IMR-90 (cell line): ENCODE data around the gene ASXL1. TPM values are rescaled to one million over a fixed set of nuclear protein-coding genes. Genes with fewer than 3 reads are reported as not detected.

Experiments
- ATAC-seq: fragments of 200-7000 bp; cut with Tn5 transposase; 2 replicates; pipeline ENCODE4 v1.9.1; 2020; ENCODE audit warnings: low read depth, mild to moderate bottlenecking, moderate library complexity
- BruUV-seq: library from RNA; stranded (reverse); fragments of 400-500 nt; replicated peaks from 2 replicates; lab custom pipeline; 2021; lab: Mats Ljungman, UMichigan
- CTCF ChIA-PET: fragments of 300-600 bp; formaldehyde crosslinking; extraction: SDS; loops from one replicate; lab custom pipeline; 2021; ENCODE audit warnings: antibody characterized with exemption; lab: Yijun Ruan, JAX
- POLR2A ChIA-PET: fragments of 300-600 bp; sonication (Branson Sonifier 250); formaldehyde crosslinking; loops from one replicate; lab custom pipeline; 2022; ENCODE audit warnings: antibody characterized with exemption; ENCODE audit not compliant: unreplicated experiment; lab: Charles Lee
- DNase-seq: peaks from one replicate; pipeline ENCODE4 v3.0.0; 2013
- H2AFZ ChIP-seq: replicated peaks from 2 replicates; pipeline ENCODE3; 2013; ENCODE audit warnings: low read length, mild to moderate bottlenecking; ENCODE audit not compliant: poor library complexity
- H2AK5ac ChIP-seq: 2 replicates; pipeline ENCODE4 v1.6.1; 2013; ENCODE audit warnings: low read depth, low read length, inconsistent platforms
- H2AK9ac ChIP-seq: replicated peaks from 2 replicates; pipeline ENCODE3; 2013; ENCODE audit warnings: mild to moderate bottlenecking, low read depth, low read length, moderate library complexity; ENCODE audit not compliant: poor library complexity
- H2BK120ac ChIP-seq: 2 replicates; pipeline ENCODE4 v1.6.1; 2013; ENCODE audit warnings: low read depth, low read length, inconsistent platforms
- H2BK15ac ChIP-seq: 3 replicates; pipeline ENCODE4 v1.6.1; 2013; ENCODE audit warnings: low read depth, low read length, inconsistent platforms
- H2BK20ac ChIP-seq: 2 replicates; pipeline ENCODE4 v1.6.1; 2013; ENCODE audit warnings: low read depth, mild to moderate bottlenecking, inconsistent platforms, low read length, moderate library complexity
- H2BK5ac ChIP-seq: 2 replicates; pipeline ENCODE4 v1.6.1; 2013; ENCODE audit warnings: mild to moderate bottlenecking, low read depth, low read length, inconsistent platforms; ENCODE audit not compliant: poor library complexity, severe bottlenecking
- H3K14ac ChIP-seq: replicated peaks from 2 replicates; pipeline ENCODE4 v1.6.1; 2013; ENCODE audit warnings: low read depth, low read length, inconsistent platforms
- H3K18ac ChIP-seq: 2 replicates; pipeline ENCODE4 v1.6.1; 2013; ENCODE audit warnings: low read depth, low read length, control low read depth
- H3K23ac ChIP-seq: 2 replicates; pipeline ENCODE4 v1.6.1; 2013; ENCODE audit warnings: low read depth, low read length, inconsistent platforms
- H3K27ac ChIP-seq: 2 replicates; pipeline ENCODE4 v1.5.1; 2013; ENCODE audit warnings: mild to moderate bottlenecking, control low read depth, low read length; ENCODE audit not compliant: insufficient read depth
- H3K27me3 ChIP-seq: 2 replicates; pipeline ENCODE4 v1.6.1; 2013; ENCODE audit warnings: low read length; ENCODE audit not compliant: control insufficient read depth, insufficient read depth
- H3K36me3 ChIP-seq: 2 replicates; pipeline ENCODE4 v1.6.1; 2013; ENCODE audit warnings: low read length, mixed read lengths; ENCODE audit not compliant: control insufficient read depth, insufficient read depth
- H3K4ac ChIP-seq: 2 replicates; pipeline ENCODE4 v1.6.1; 2013; ENCODE audit warnings: low read depth, low read length, inconsistent platforms
- H3K4me1 ChIP-seq: 2 replicates; pipeline ENCODE4 v1.6.1; 2013; ENCODE audit warnings: low read length, mixed read lengths; ENCODE audit not compliant: control insufficient read depth, insufficient read depth
- H3K4me2 ChIP-seq: 2 replicates; pipeline ENCODE4 v1.6.1; 2013; ENCODE audit warnings: low read depth, mild to moderate bottlenecking, control low read depth, low read length, moderate library complexity
- H3K4me3 ChIP-seq: 2 replicates; pipeline ENCODE4 v1.5.1; 2013; ENCODE audit warnings: low read depth, mild to moderate bottlenecking, control low read depth, low read length, moderate library complexity; ENCODE audit not compliant: insufficient read depth
- H3K56ac ChIP-seq: 2 replicates; pipeline ENCODE4 v1.6.1; 2013; ENCODE audit warnings: low read length, inconsistent platforms; ENCODE audit not compliant: insufficient read depth; ENCODE audit errors: extremely low read depth
- H3K79me1 ChIP-seq, 2 experiments: 2 replicates each; pipeline ENCODE4 v1.6.1; 2013; ENCODE audit warnings: low read length in 2 of 2, inconsistent platforms in 1 of 2, low read depth in 1 of 2
- H3K9ac ChIP-seq: 2 replicates; pipeline ENCODE4 v1.6.1; 2013; ENCODE audit warnings: low read depth, low read length, control low read depth
- H3K9me1 ChIP-seq: 2 replicates; pipeline ENCODE4 v1.6.1; 2013; ENCODE audit warnings: low read length, inconsistent platforms; ENCODE audit not compliant: insufficient read depth
- H3K9me3 ChIP-seq: 2 replicates; pipeline ENCODE4 v1.6.1; 2013; ENCODE audit warnings: low read length; ENCODE audit not compliant: control insufficient read depth, insufficient read depth
- H4K20me1 ChIP-seq: 2 replicates; pipeline ENCODE4 v1.6.1; 2013; ENCODE audit warnings: low read length, inconsistent platforms; ENCODE audit not compliant: insufficient read depth
- H4K5ac ChIP-seq: 2 replicates; pipeline ENCODE4 v1.6.1; 2013; ENCODE audit warnings: mild to moderate bottlenecking, low read depth, low read length, control low read depth
- H4K8ac ChIP-seq, 2 experiments: 2 replicates each; pipeline ENCODE4 v1.6.1; 2013; ENCODE audit warnings: low read depth in 2 of 2, low read length in 2 of 2, control low read depth in 1 of 2, inconsistent platforms in 1 of 2
- H4K91ac ChIP-seq: 2 replicates; pipeline ENCODE4 v1.6.1; 2013; ENCODE audit warnings: low read depth, low read length, inconsistent platforms; ENCODE audit not compliant: insufficient read depth
- BHLHE40 ChIP-seq: fragments of 150-350 bp; IDR thresholded peaks from 2 replicates; pipeline ENCODE4 v1.6.1; 2016; ENCODE audit warnings: mild to moderate bottlenecking, low read depth, low read length
- CHD1 ChIP-seq: IDR thresholded peaks from 2 replicates; pipeline ENCODE4 v1.6.1; 2012; ENCODE audit warnings: low read depth, low read length, improper control_type of control experiment
- MAFK ChIP-seq: IDR thresholded peaks from 2 replicates; pipeline ENCODE4 v1.6.1; 2012; ENCODE audit warnings: low read depth, low read length, improper control_type of control experiment
- MXI1 ChIP-seq: IDR thresholded peaks from 2 replicates; pipeline ENCODE4 v1.6.1; 2012; ENCODE audit warnings: low read depth, mild to moderate bottlenecking, low read length, moderate library complexity, borderline replicate concordance
- POLR2A ChIP-seq: IDR thresholded peaks from 2 replicates; pipeline ENCODE4 v1.6.1; 2012; ENCODE audit warnings: mild to moderate bottlenecking, low read depth, low read length
- RAD21 ChIP-seq: IDR thresholded peaks from 2 replicates; pipeline ENCODE4 v1.6.1; 2012; ENCODE audit warnings: low read length, improper control_type of control experiment
- RCOR1 ChIP-seq: IDR thresholded peaks from 2 replicates; pipeline ENCODE4 v1.6.1; 2012; ENCODE audit warnings: mild to moderate bottlenecking, low read length, improper control_type of control experiment; ENCODE audit not compliant: insufficient replicate concordance
- SMC3 ChIP-seq: fragments of 150-350 bp; IDR thresholded peaks from 2 replicates; pipeline ENCODE4 v1.6.1; 2016; ENCODE audit warnings: low read depth, mild to moderate bottlenecking, antibody characterized with exemption, low read length, moderate library complexity
- WGBS, 2 experiments: methylation state at CpG; one replicate each; pipeline versions ENCODE4 v1.1.5 to v1.1.7; 2013; ENCODE audit warnings: missing lambda C conversion rate in 2 of 2; ENCODE audit not compliant: insufficient read length in 1 of 2; ENCODE audit errors: extremely low coverage in 2 of 2; 5-methylcytosine and 5-hydroxymethylcytosine counted together
- dilution Hi-C: fragments of 300-500 bp; cut with HindIII; formaldehyde crosslinking; loops from one replicate; pipeline ENCODE4 v1.14.3; 2018; ENCODE audit warnings: low sequenced_read_pairs; ENCODE audit not compliant: unreplicated experiment
- in situ Hi-C: fragments of 300-500 bp; cut with MboI; formaldehyde crosslinking; loops from 3 replicates; pipeline ENCODE4 v1.14.3; 2019; ENCODE audit warnings: low sequenced_read_pairs, inconsistent platforms, mixed read lengths
- intact Hi-C: fragments of 100-400 bp; cut with micrococcal nuclease; formaldehyde crosslinking; loops from 2 replicates; pipeline ENCODE4 v1.10.0; 2022
- polyA plus RNA-seq, 3 experiments: library from polyadenylated mRNA; depleted of rRNA; stranded (reverse); fragments of >200 nt; gene quantifications; 2 replicates each; pipeline ENCODE4 v1.2.3, GENCODE V29; 2012; ENCODE audit warnings: low replicate concordance in 1 of 3
- total RNA-seq: library from RNA; depleted of rRNA; stranded (reverse); fragments of >200 nt; gene quantifications from 2 replicates; pipeline ENCODE4 v1.2.3, GENCODE V29; 2012
- TF ChIP-seq, protein P1 (sequence below): conservative IDR thresholded peaks from 2 replicates; pipeline ENCODE4 v1.5.1; 2012; ENCODE audit warnings: mild to moderate bottlenecking, low read depth, low read length, improper control_type of control experiment
- TF ChIP-seq, protein P2 (sequence below): fragments of 150-350 bp; IDR thresholded peaks from 2 replicates; pipeline ENCODE4 v1.6.1; 2017; ENCODE audit warnings: mild to moderate bottlenecking, antibody characterized with exemption, low read length, low read depth

The ASXL1 gene
- total and polyA plus RNA-seq, 2 of the 4 experiments (the other 2 are of a cell fraction) = 29.9 to 37.1 TPM

DNA sequence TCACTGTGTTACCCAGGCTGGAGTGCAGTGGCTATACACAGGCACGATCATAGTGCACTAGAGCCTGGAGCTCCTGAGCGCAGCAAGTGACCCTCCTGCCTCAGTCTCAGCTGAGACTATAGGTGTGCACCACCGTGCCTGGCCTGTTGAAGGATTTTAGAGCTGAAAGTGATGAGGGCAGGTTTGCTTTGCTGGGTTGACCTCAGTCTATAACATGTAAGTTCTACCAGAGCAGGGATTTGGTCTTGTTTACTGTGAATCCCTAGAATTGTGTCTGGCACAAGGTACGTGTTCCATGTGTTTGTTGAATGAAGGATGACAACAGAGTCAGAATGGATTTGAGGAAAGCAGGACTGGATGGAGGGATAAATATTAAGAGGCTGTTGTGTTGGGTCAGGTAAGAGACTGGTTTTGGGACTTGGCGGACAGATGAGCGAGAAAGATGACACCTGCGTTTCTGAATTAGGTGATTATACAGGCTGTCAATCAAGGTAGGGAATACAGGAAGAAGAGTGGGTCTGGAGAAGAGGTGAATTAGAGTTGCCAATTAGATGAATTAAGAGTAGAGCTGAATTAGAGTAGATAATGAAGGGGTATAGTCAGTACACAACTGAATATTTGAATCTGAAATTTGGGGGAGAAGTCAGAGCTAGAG lies 6.5 kb downstream of the ASXL1 start:
- no peak overlapping the region for H4K91ac ChIP-seq
- peaks cover 94% of the 10 kb centered on the region for H4K20me1 ChIP-seq
- peaks cover 36% of the 10 kb centered on the region for H3K9me1 ChIP-seq
- H3K23ac ChIP-seq = peak overlapping the region; percentile 24; the same call in 1 of the 2 replicates
- no peaks in the 10 kb centered on the region for H3K27me3 ChIP-seq
- BruUV-seq = no TSS peak
- intact Hi-C loops (loop anchor here (5.0 kb wide), 1 partner anchor 33 kb away; no protein-coding TSS in a partner anchor), dilution Hi-C loops (no loop called here), in situ Hi-C loops (no loop called here)
- no peak overlapping the region for H2BK120ac ChIP-seq
- no peak overlapping the region for H3K4ac ChIP-seq
- no peak overlapping the region for H2AFZ ChIP-seq
- WGBS, 2 experiments = 91% methylated on average over 4 of the region's 7 CpGs; no CpG with 5 or more reads in 1 of the 2 experiments
- H4K5ac ChIP-seq = no peak overlapping the region
- H3K9ac ChIP-seq = no peak overlapping the region
- H3K4me2 ChIP-seq = no peak overlapping the region
- no peak overlapping the region for H3K27ac ChIP-seq
- no peaks in the 10 kb centered on the region for H3K9me3 ChIP-seq
- no peak overlapping the region for H2BK15ac ChIP-seq
- H3K18ac ChIP-seq = no peak overlapping the region
- H3K79me1 ChIP-seq = peaks cover 19 to 71% of the 10 kb centered on the region in 2 experiments
- peaks cover 5% of the 10 kb centered on the region for H3K36me3 ChIP-seq
- no peak overlapping the region for H3K56ac ChIP-seq
- H3K14ac ChIP-seq = no peak overlapping the region
- TF ChIP-seq RCOR1 = no peak
- TF ChIP-seq, protein P1, sequence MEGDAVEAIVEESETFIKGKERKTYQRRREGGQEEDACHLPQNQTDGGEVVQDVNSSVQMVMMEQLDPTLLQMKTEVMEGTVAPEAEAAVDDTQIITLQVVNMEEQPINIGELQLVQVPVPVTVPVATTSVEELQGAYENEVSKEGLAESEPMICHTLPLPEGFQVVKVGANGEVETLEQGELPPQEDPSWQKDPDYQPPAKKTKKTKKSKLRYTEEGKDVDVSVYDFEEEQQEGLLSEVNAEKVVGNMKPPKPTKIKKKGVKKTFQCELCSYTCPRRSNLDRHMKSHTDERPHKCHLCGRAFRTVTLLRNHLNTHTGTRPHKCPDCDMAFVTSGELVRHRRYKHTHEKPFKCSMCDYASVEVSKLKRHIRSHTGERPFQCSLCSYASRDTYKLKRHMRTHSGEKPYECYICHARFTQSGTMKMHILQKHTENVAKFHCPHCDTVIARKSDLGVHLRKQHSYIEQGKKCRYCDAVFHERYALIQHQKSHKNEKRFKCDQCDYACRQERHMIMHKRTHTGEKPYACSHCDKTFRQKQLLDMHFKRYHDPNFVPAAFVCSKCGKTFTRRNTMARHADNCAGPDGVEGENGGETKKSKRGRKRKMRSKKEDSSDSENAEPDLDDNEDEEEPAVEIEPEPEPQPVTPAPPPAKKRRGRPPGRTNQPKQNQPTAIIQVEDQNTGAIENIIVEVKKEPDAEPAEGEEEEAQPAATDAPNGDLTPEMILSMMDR = no peak
- TF ChIP-seq SMC3 = no peak
- TF ChIP-seq RAD21 = no peak
- TF ChIP-seq MAFK = no peak
- TF ChIP-seq BHLHE40 = no peak
- TF ChIP-seq, protein P2, sequence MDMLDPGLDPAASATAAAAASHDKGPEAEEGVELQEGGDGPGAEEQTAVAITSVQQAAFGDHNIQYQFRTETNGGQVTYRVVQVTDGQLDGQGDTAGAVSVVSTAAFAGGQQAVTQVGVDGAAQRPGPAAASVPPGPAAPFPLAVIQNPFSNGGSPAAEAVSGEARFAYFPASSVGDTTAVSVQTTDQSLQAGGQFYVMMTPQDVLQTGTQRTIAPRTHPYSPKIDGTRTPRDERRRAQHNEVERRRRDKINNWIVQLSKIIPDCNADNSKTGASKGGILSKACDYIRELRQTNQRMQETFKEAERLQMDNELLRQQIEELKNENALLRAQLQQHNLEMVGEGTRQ = no peak
- TF ChIP-seq MXI1 = no peak
- no peak for TF ChIP-seq POLR2A
- no peak for TF ChIP-seq CHD1
- ATAC-seq (no peak), DNase-seq (no peak)
- H4K8ac ChIP-seq = no peak overlapping the region
- no peak overlapping the region for H2BK5ac ChIP-seq
- H3K4me3 ChIP-seq = no peak overlapping the region
- peaks cover 10% of the 10 kb centered on the region for H3K4me1 ChIP-seq
- POLR2A ChIA-PET = interaction anchor here (0.6 kb wide), 1 partner anchor 73 kb away, joined by 3 read pairs; no protein-coding TSS in a partner anchor
- no peak overlapping the region for H2BK20ac ChIP-seq
- no peak overlapping the region for H2AK9ac ChIP-seq
- CTCF ChIA-PET = no interaction called here
- no peak overlapping the region for H2AK5ac ChIP-seq
